Measurements from ENCODE around the gene MYO3B.
"Not testable (repeated sequence)": the region's sequence is repeated elsewhere in the genome, so short reads cannot be mapped to it uniquely, and the experiment has no call there.

The MYO3B gene

GRCh38 chr2:170670651-170671050 is 492.7 kb downstream of the MYO3B start:
- H3K4me3 Mint-ChIP-seq: no peak overlapping the region
- H3K9me3 Mint-ChIP-seq (ENCODE audit: low read depth): no peaks in the 10 kb centered on the region
- H3K27me3 Mint-ChIP-seq: peaks cover 7% of the 10 kb centered on the region
- no peaks in the 10 kb centered on the region for H3K36me3 Mint-ChIP-seq
- H3K4me1 Mint-ChIP-seq (ENCODE audit: low read depth): no peaks in the 10 kb centered on the region
- no peak overlapping the region for H3K27ac Mint-ChIP-seq

DNA sequence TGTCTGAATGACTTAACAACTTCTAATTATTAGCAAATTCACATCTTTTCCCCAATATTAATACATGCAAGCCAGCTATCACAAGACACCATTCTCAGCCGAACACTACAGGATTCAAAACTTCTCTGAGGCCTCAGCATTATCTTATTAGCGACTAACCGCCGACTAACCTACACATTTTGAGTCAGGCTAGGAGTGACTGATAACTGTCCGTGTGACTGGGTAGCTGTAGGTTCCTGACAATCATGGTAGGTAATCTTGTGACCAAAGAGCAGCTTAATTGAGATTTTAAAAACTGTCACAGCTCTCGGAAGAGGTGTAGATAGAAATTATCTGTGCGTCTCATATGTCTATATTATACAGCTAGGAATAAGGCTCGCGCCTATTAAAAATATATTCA is 493.1 kb downstream of the MYO3B start:
- H3K4me1 Mint-ChIP-seq (ENCODE audit: low read depth): no peaks in the 10 kb centered on the region
- peaks cover 7% of the 10 kb centered on the region for H3K27me3 Mint-ChIP-seq
- no peaks in the 10 kb centered on the region for H3K36me3 Mint-ChIP-seq

DNA sequence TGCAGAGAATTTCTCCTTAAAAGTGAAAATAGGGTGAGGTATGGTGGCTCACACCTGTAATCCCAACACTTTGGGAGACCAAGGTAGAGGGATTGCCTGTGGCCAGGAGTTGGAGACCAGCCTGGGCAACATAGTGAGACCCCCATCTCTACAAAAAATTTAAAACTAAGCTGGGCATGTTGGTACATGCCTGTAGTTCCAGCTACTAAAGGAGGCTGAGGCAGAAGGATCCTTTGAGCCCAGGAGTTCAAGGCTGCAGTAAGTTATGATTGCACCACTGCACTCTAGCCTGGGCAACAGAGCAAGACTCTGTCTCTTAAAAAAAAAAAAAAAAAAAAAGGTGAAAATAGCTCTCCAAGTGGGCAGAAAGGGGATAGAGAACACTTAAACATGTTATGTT is 496.3 kb downstream of the MYO3B start:
- H3K4me1 Mint-ChIP-seq (ENCODE audit: low read depth); H3K27me3 Mint-ChIP-seq; H3K27ac Mint-ChIP-seq; H3K4me3 Mint-ChIP-seq; H3K9me3 Mint-ChIP-seq (ENCODE audit: low read depth); H3K36me3 Mint-ChIP-seq: not testable (repeated sequence)

More for the DNA sequence above, 493.1 kb downstream of the MYO3B start:
- H3K4me3 Mint-ChIP-seq: no peak overlapping the region
- H3K27ac Mint-ChIP-seq: no peak overlapping the region
- no peaks in the 10 kb centered on the region for H3K9me3 Mint-ChIP-seq (ENCODE audit: low read depth)

- H3K4me1 Mint-ChIP-seq (ENCODE audit: low read depth): no peaks in the 10 kb centered on the region
- H3K27ac Mint-ChIP-seq: no peak overlapping the region
- peaks cover 3% of the 10 kb centered on the region for H3K27me3 Mint-ChIP-seq
- H3K9me3 Mint-ChIP-seq (ENCODE audit: low read depth): no peaks in the 10 kb centered on the region
- no peaks in the 10 kb centered on the region for H3K36me3 Mint-ChIP-seq
- H3K4me3 Mint-ChIP-seq: no peak overlapping the region
These were observed 497.8 kb downstream of the MYO3B start for GRCh38 chr2:170675701-170676100.

GRCh38 chr2:170679607-170680079 is 501.7 kb downstream of the MYO3B start:
- Mint-ChIP-seq H3K4me3 (no peak overlapping the region), H3K27me3 (peaks cover 6% of the 10 kb centered on the region), H3K4me1 (ENCODE audit: low read depth) (no peaks in the 10 kb centered on the region), H3K9me3 (ENCODE audit: low read depth) (no peaks in the 10 kb centered on the region), H3K36me3 (no peaks in the 10 kb centered on the region), H3K27ac (no peak overlapping the region)

DNA sequence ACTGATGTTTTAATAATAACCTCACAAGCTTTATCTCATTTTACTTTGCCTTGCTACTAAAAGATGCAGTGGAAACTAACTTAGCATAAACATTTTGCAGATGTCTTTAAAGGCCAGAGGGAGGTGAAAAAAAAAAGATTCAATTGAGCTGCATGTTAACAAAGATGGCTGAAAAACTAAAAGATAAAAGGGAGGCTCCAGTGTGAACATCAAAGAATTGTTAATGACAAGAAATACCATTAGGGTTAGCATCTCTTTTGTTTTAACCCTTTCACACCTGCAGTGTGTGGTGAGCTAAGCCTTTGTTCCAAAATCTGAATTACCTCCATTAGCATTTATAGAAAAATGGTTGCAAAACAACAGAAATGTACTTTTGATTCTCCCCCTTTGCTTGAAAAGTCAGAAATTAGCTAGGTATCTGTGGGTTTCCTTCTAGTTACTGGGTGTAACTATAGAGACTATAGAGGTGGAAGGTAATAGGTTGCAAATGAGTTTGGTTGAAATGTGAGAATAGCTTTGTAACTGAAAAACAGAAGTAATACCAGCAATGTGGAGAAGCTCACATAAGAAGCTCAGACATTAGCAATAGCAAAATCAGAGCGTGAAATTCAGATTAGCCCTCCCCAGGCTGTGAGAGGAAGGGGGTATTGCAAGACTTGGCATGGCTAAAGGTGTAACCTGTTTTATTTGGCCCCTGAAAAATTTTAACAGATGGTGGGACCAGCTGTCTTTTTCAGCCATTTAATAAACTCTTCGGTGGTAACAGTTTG is 502.4 kb downstream of the MYO3B start:
- no peak overlapping the region for H3K4me3 Mint-ChIP-seq
- no peak overlapping the region for H3K27ac Mint-ChIP-seq
- no peaks in the 10 kb centered on the region for H3K9me3 Mint-ChIP-seq (ENCODE audit: low read depth)
- H3K27me3 Mint-ChIP-seq: peaks cover 6% of the 10 kb centered on the region
- H3K36me3 Mint-ChIP-seq: no peaks in the 10 kb centered on the region
- H3K4me1 Mint-ChIP-seq (ENCODE audit: low read depth): no peaks in the 10 kb centered on the region

DNA sequence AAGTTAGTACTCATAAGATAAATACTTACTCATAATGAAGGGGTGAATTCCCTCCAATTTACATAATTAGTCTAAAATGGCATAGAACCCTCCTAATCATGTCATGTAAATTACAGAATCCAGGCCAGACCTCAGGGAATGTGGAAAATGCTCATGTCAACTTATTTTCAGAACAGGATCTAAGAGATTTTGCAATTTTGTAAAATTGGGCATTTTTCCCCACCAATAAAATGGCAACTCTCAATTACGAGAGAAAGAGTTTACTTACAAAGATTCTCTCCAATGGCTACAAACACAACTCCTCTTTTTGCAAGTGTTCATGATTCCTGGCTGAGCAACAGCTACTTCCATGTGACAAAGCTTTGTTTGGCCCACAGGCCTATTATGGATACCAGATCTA is 503.4 kb downstream of the MYO3B start:
- H3K27ac Mint-ChIP-seq: no peak overlapping the region
- H3K4me1 Mint-ChIP-seq (ENCODE audit: low read depth): no peaks in the 10 kb centered on the region
- H3K4me3 Mint-ChIP-seq: no peak overlapping the region
- peaks cover 6% of the 10 kb centered on the region for H3K27me3 Mint-ChIP-seq
- H3K36me3 Mint-ChIP-seq: no peaks in the 10 kb centered on the region
- no peaks in the 10 kb centered on the region for H3K9me3 Mint-ChIP-seq (ENCODE audit: low read depth)

DNA sequence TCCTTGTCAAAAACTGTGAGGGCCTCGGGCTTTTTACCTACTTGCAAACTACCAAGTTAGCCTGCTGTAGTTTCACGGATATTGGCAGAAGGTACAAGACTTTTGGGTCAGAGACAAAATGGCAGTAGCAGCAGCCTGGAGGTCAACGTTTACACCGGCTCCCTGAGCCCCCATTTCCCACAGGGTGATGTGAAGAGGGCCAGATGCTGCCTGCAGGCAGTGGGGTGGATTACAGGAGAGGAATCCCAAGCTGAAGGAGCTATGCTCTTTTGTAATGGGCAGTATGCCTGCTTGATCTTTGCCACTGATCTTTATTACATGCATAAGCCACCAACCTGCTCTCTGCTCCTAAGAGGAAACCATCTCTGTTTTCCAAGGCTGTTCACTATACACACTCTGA is 507.6 kb downstream of the MYO3B start:
- no peak overlapping the region for H3K27ac Mint-ChIP-seq
- H3K4me3 Mint-ChIP-seq: no peak overlapping the region

GRCh38 chr2:170689481-170689880 is 511.5 kb downstream of the MYO3B start:
- H3K4me1 Mint-ChIP-seq (ENCODE audit: low read depth): no peaks in the 10 kb centered on the region
- H3K27ac Mint-ChIP-seq: no peak overlapping the region
- H3K27me3 Mint-ChIP-seq: no peaks in the 10 kb centered on the region
- no peaks in the 10 kb centered on the region for H3K9me3 Mint-ChIP-seq (ENCODE audit: low read depth)
- H3K4me3 Mint-ChIP-seq: no peak overlapping the region
- H3K36me3 Mint-ChIP-seq: no peaks in the 10 kb centered on the region

More for the DNA sequence above, 507.6 kb downstream of the MYO3B start:
- Mint-ChIP-seq H3K4me1 (ENCODE audit: low read depth) (no peaks in the 10 kb centered on the region), H3K27me3 (peaks cover 6% of the 10 kb centered on the region), H3K36me3 (no peaks in the 10 kb centered on the region), H3K9me3 (ENCODE audit: low read depth) (no peaks in the 10 kb centered on the region)

DNA sequence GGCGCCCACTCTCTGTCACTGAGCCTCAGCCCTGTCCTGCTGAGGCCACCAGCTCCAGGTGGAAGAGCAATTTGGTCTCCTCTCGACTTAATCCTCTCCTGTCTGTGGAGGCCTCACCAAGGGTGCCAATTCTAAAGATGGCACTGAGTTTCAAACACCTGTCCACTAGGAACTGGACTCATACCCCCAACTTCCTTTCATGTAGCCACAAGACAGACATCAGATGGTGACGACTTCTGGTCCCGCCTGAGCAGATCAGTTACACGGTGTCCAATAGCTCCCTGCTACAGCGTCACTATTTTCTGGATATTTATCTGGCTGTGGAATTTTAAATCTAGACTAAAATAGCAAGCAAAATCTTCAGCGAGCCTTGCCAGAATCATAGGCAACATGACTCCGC is 512.7 kb downstream of the MYO3B start:
- H3K27me3 Mint-ChIP-seq: no peaks in the 10 kb centered on the region
- H3K9me3 Mint-ChIP-seq (ENCODE audit: low read depth): no peaks in the 10 kb centered on the region
- no peak overlapping the region for H3K27ac Mint-ChIP-seq
- H3K36me3 Mint-ChIP-seq: no peaks in the 10 kb centered on the region
- no peaks in the 10 kb centered on the region for H3K4me1 Mint-ChIP-seq (ENCODE audit: low read depth)
- no peak overlapping the region for H3K4me3 Mint-ChIP-seq

DNA sequence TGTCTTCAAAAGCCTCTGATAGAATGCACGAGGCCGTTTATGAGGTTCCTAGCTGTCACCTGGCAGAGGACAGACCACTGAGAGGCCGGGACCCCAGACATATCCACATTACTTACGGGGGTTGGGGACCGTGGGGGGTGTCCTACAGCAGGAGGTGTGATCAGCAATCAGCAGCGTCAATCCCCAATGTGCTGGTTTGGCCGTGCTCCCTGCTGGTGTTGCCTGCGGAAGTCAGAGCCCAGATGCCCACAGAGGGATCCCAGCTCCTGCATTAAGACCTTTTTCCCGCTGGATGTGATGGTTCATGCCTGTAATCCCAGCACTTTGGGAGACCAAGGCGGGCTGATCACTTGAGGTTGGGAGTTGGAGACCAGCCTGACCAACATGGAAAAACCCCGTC is 516.4 kb downstream of the MYO3B start:
- Mint-ChIP-seq H3K27me3 (peaks cover 6% of the 10 kb centered on the region), H3K4me1 (ENCODE audit: low read depth) (no peaks in the 10 kb centered on the region), H3K27ac (no peak overlapping the region), H3K4me3 (no peak overlapping the region), H3K9me3 (ENCODE audit: low read depth) (no peaks in the 10 kb centered on the region), H3K36me3 (no peaks in the 10 kb centered on the region)

- Mint-ChIP-seq H3K4me1 (ENCODE audit: low read depth) (no peaks in the 10 kb centered on the region), H3K4me3 (no peak overlapping the region), H3K27me3 (peaks cover 6% of the 10 kb centered on the region), H3K9me3 (ENCODE audit: low read depth) (no peaks in the 10 kb centered on the region), H3K36me3 (no peaks in the 10 kb centered on the region), H3K27ac (no peak overlapping the region)
These were observed 517.8 kb downstream of the MYO3B start for GRCh38 chr2:170695521-170696410.

DNA sequence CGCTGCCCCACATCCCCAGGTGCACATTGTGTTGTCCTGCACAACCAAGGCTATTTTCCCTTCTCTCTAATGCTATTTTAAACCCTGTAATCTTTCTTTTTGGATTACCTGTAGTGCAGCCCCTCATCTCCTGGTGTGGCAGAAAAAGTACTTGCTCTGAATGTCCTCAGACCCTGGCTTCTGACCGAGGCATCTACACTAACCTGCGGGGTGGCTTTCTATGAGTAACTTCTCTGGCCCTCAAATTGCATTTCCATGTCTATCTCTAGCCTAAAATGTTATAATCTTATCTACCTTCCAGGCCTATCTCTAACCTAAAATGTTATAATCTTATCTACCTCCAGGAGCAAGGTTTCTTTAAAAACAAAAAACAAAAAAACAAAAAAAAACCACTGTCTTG is 519.0 kb downstream of the MYO3B start:
- H3K36me3 Mint-ChIP-seq: no peaks in the 10 kb centered on the region
- peaks cover 7% of the 10 kb centered on the region for H3K27me3 Mint-ChIP-seq
- no peak overlapping the region for H3K27ac Mint-ChIP-seq
- H3K4me3 Mint-ChIP-seq: no peak overlapping the region
- no peaks in the 10 kb centered on the region for H3K9me3 Mint-ChIP-seq (ENCODE audit: low read depth)
- no peaks in the 10 kb centered on the region for H3K4me1 Mint-ChIP-seq (ENCODE audit: low read depth)

DNA sequence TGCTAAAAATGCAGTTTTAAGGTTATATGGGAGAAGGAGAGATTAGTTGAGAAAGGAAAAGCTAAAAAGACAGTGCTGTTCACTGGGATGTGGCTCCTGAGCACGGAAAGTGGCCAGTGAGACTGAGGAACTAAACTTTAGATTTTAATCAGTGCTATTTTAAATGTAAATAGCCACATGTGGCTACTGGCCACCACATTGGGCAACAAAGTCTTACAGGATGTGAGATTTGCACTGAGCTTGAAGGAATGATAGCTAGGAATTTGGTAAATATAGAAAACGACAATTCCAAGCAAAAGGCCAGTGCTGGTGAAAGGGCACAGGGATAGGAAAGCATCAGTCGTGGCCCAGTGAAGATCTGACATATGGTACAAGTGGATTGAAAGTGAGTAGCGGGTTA is 523.1 kb downstream of the MYO3B start:
- Mint-ChIP-seq H3K27ac (no peak overlapping the region), H3K4me1 (ENCODE audit: low read depth) (no peaks in the 10 kb centered on the region), H3K27me3 (peaks cover 16% of the 10 kb centered on the region), H3K36me3 (peaks cover 3% of the 10 kb centered on the region), H3K9me3 (ENCODE audit: low read depth) (peaks cover 5% of the 10 kb centered on the region), H3K4me3 (no peak overlapping the region)

GRCh38 chr2:170703776-170704476 is 526.0 kb downstream of the MYO3B start:
- Mint-ChIP-seq H3K4me3 (no peak overlapping the region), H3K27me3 (peaks cover 18% of the 10 kb centered on the region), H3K27ac (no peak overlapping the region), H3K36me3 (peaks cover 3% of the 10 kb centered on the region), H3K9me3 (ENCODE audit: low read depth) (peaks cover 5% of the 10 kb centered on the region), H3K4me1 (ENCODE audit: low read depth) (peaks cover 5% of the 10 kb centered on the region)
